Keratinocyte (primary cell): ENCODE measurements around the gene DGKE. TPM values are rescaled to one million over a fixed set of nuclear protein-coding genes. Genes with fewer than 3 reads are reported as not detected.

Experiments
- DNase-seq: peaks from one replicate; pipeline ENCODE4 v3.0.0-alpha.2; 2011; ENCODE audit warnings: low read depth, missing footprints, low spot score
- FAIRE-seq: peaks from 2 replicates; lab custom pipeline; 2011; peaks lifted over from hg19 to GRCh38; lab: Jason Lieb, UNC
- H2AFZ ChIP-seq: 2 replicates; pipeline ENCODE4 v1.6.0; 2012; ENCODE audit warnings: low read length, control low read depth, inconsistent platforms; ENCODE audit not compliant: control insufficient read depth
- H3K27ac ChIP-seq: 2 replicates; pipeline ENCODE4 v1.5.1; 2011; ENCODE audit warnings: low read length; ENCODE audit not compliant: control insufficient read depth, insufficient read depth
- H3K27me3 ChIP-seq: 3 replicates; pipeline ENCODE4 v1.6.0; 2011; ENCODE audit warnings: low read length; ENCODE audit not compliant: control insufficient read depth, insufficient read depth; ENCODE audit errors: extremely low read depth
- H3K36me3 ChIP-seq, 2 experiments: 2 replicates in 1 of 2; 3 replicates in 1 of 2; pipeline ENCODE4 v1.5.1; 2011; ENCODE audit warnings: low read length in 2 of 2, mild to moderate bottlenecking in 1 of 2; ENCODE audit not compliant: control insufficient read depth in 2 of 2, insufficient read depth in 2 of 2; ENCODE audit errors: extremely low read depth in 1 of 2
- H3K4me1 ChIP-seq: 3 replicates; pipeline ENCODE4 v1.5.1; 2011; ENCODE audit warnings: low read length; ENCODE audit not compliant: control insufficient read depth, insufficient read depth; ENCODE audit errors: extremely low read depth
- H3K4me2 ChIP-seq: 3 replicates; pipeline ENCODE4 v1.6.0; 2011; ENCODE audit warnings: low read depth, low read length; ENCODE audit not compliant: control insufficient read depth, insufficient read depth; ENCODE audit errors: extremely low read depth
- H3K4me3 ChIP-seq, 3 experiments: fragments of 200-600 bp in 1 of 3; sonication (generic) in 1 of 3; 2 replicates in 2 of 3; 3 replicates in 1 of 3; pipeline ENCODE4 v1.5.1; 2011 to 2016; ENCODE audit warnings: low read length in 3 of 3, mild to moderate bottlenecking in 3 of 3, control low read depth in 2 of 3, inconsistent platforms in 1 of 3, low read depth in 1 of 3, mixed read lengths in 1 of 3, mixed run types in 1 of 3, moderate library complexity in 1 of 3; ENCODE audit not compliant: control insufficient read depth in 2 of 3, insufficient read depth in 2 of 3; ENCODE audit errors: extremely low read depth in 1 of 3
- H3K79me2 ChIP-seq: 2 replicates; pipeline ENCODE4 v1.6.0; 2012; ENCODE audit warnings: low read length; ENCODE audit not compliant: control insufficient read depth, insufficient read depth
- H3K9ac ChIP-seq: 3 replicates; pipeline ENCODE4 v1.6.0; 2011; ENCODE audit warnings: low read length; ENCODE audit not compliant: control insufficient read depth, insufficient read depth; ENCODE audit errors: extremely low read depth
- H3K9me1 ChIP-seq: 3 replicates; pipeline ENCODE4 v1.6.0; 2011; ENCODE audit warnings: low read length; ENCODE audit not compliant: control insufficient read depth, insufficient read depth; ENCODE audit errors: extremely low read depth
- H3K9me3 ChIP-seq: 2 replicates; pipeline ENCODE4 v1.5.1; 2012; ENCODE audit warnings: low read depth, low read length; ENCODE audit not compliant: control insufficient read depth
- H4K20me1 ChIP-seq: 3 replicates; pipeline ENCODE4 v1.6.0; 2011; ENCODE audit warnings: low read length; ENCODE audit not compliant: control insufficient read depth, insufficient read depth; ENCODE audit errors: extremely low read depth
- EZH2 ChIP-seq: IDR thresholded peaks from one replicate; pipeline ENCODE4 v1.6.1; 2012; ENCODE audit warnings: inconsistent platforms, mild to moderate bottlenecking, low read length, moderate library complexity
- dilution Hi-C: fragments of 300-500 bp; cut with MboI; formaldehyde crosslinking; loops from one replicate; pipeline ENCODE4 v1.7.0; 2020; ENCODE audit warnings: low sequenced_read_pairs; ENCODE audit not compliant: extremely low pct_ligation_motif_present
- polyA plus RNA-seq, 5 experiments: library from polyadenylated mRNA; depleted of rRNA in 3 of 5; stranded (reverse) in 3 of 5; stranded (forward) in 1 of 5; unstranded in 1 of 5; fragments of >200 nt; gene quantifications; 1 replicate in 1 of 5; 2 replicates in 3 of 5; 3 replicates in 1 of 5; pipeline versions ENCODE4 v1.2.1 to v1.2.3, GENCODE V29; 2011 to 2012; ENCODE audit warnings: missing spikeins in 2 of 5, low read depth in 1 of 5, low replicate concordance in 1 of 5
- TF ChIP-seq, protein P1 (sequence below), 3 experiments: IDR thresholded peaks in 1 of 3; conservative IDR thresholded peaks in 1 of 3; optimal IDR thresholded peaks in 1 of 3; 2 replicates in 2 of 3; 3 replicates in 1 of 3; pipeline versions ENCODE3 to v1.5.1; 2011; ENCODE audit warnings: low read length in 3 of 3, mild to moderate bottlenecking in 3 of 3, moderate library complexity in 2 of 3, control low read depth in 1 of 3, inconsistent platforms in 1 of 3; ENCODE audit not compliant: insufficient read depth in 2 of 3; ENCODE audit errors: extremely low read depth in 1 of 3

DGKE gene
- polyA plus RNA-seq, 1 donor (not counting 4 experiments of a cell fraction or from before 2014, with no cell fraction given): 4.7 TPM

DNA sequence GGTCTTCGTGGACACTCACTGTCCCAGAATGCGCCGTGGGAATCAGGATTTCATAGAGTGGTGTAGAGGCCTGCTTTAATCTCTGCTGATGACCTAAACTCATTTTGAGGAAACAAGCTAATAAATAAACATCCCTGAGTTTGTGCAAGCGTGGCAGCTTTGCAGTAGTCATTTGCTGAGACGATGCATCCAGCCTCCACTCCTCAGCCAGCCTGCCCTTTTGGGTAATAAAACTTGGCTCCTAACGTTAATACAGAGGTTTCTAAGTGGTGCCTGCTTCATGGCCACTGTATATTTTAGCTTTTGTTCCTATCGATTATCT is 1.3 kb downstream of the DGKE start:
- H3K79me2 ChIP-seq: peaks cover 41% of the 10 kb centered on the region
- dilution Hi-C loops: no loop called here
- TF ChIP-seq EZH2: no peak
- TF ChIP-seq, protein P1, sequence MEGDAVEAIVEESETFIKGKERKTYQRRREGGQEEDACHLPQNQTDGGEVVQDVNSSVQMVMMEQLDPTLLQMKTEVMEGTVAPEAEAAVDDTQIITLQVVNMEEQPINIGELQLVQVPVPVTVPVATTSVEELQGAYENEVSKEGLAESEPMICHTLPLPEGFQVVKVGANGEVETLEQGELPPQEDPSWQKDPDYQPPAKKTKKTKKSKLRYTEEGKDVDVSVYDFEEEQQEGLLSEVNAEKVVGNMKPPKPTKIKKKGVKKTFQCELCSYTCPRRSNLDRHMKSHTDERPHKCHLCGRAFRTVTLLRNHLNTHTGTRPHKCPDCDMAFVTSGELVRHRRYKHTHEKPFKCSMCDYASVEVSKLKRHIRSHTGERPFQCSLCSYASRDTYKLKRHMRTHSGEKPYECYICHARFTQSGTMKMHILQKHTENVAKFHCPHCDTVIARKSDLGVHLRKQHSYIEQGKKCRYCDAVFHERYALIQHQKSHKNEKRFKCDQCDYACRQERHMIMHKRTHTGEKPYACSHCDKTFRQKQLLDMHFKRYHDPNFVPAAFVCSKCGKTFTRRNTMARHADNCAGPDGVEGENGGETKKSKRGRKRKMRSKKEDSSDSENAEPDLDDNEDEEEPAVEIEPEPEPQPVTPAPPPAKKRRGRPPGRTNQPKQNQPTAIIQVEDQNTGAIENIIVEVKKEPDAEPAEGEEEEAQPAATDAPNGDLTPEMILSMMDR (optimal IDR thresholded peaks at IDR 0.05 in 1 of 3, IDR thresholded peaks at IDR 0.05 in 1 of 3, conservative IDR thresholded peaks at IDR 0.05 in 1 of 3; ENCODE audit: extremely low read depth in 1 of 3, insufficient read depth in 2 of 3, low read length in 3 of 3): no peak
- peak overlapping the region; percentile 5 for H3K9ac ChIP-seq
- H3K4me3 ChIP-seq: peak overlapping the region; percentile 76 to 90 (median 79)
- no peak for FAIRE-seq
- no peaks in the 10 kb centered on the region for H3K27me3 ChIP-seq
- no peak overlapping the region for H3K27ac ChIP-seq
- H3K9me1 ChIP-seq: peaks cover 4% of the 10 kb centered on the region
- H2AFZ ChIP-seq: peak overlapping the region; percentile 86
- H4K20me1 ChIP-seq: no peaks in the 10 kb centered on the region
- no peak for DNase-seq
- H3K36me3 ChIP-seq: peaks cover 2 to 4% of the 10 kb centered on the region in 2 experiments
- H3K4me1 ChIP-seq: peaks cover 35% of the 10 kb centered on the region
- peak overlapping the region; percentile 77 for H3K4me2 ChIP-seq
- no peaks in the 10 kb centered on the region for H3K9me3 ChIP-seq

DNA sequence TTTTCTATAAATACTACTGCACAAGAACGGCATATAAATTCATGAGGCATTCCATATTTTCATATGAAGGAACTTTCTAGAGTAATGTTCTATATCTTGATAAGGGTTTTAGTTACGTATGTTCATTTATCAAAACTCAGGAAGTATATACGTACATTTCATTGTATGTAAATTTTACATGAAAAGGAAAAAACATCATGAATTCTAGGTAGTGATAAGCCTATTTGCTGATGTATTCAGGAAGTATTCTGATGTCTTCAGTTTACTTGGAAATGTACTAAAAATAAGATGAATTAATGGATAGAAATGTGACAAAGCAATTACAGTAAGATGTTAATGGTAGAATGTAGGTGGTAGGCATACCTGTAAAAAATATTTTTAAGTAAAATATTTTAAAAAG is 4.7 kb downstream of the DGKE start:
- H3K9me1 ChIP-seq: no peaks in the 10 kb centered on the region
- FAIRE-seq (no peak), DNase-seq (no peak)
- H3K4me2 ChIP-seq: no peak overlapping the region
- peaks cover 20% of the 10 kb centered on the region for H3K79me2 ChIP-seq
- no peak for TF ChIP-seq EZH2
- TF ChIP-seq, protein P1 (optimal IDR thresholded peaks at IDR 0.05 in 1 of 3, IDR thresholded peaks at IDR 0.05 in 1 of 3, conservative IDR thresholded peaks at IDR 0.05 in 1 of 3; ENCODE audit: extremely low read depth in 1 of 3, insufficient read depth in 2 of 3, low read length in 3 of 3): no peak
- peaks cover 25% of the 10 kb centered on the region for H3K4me1 ChIP-seq
- H3K36me3 ChIP-seq: peaks cover 2 to 4% of the 10 kb centered on the region in 2 experiments
- dilution Hi-C loops: no loop called here
- H3K27ac ChIP-seq: no peak overlapping the region
- no peaks in the 10 kb centered on the region for H3K9me3 ChIP-seq
- H3K4me3 ChIP-seq: no peak overlapping the region
- no peak overlapping the region for H3K9ac ChIP-seq
- no peaks in the 10 kb centered on the region for H3K27me3 ChIP-seq
- H2AFZ ChIP-seq: no peak overlapping the region
- H4K20me1 ChIP-seq: no peaks in the 10 kb centered on the region
